Panc1 (cell line): Measurements from ENCODE around the gene SERPINC1. TPM values are rescaled to one million over a fixed set of nuclear protein-coding genes. Genes with fewer than 3 reads are reported as not detected.

Experiments
- ATAC-seq: fragments of 200-7000 bp; cut with Tn5 transposase; 2 replicates; pipeline ENCODE4 v1.9.1; 2020; ENCODE audit warnings: mild to moderate bottlenecking, moderate library complexity
- BruUV-seq: library from RNA; stranded (reverse); fragments of 400-500 nt; replicated peaks from 2 replicates; lab custom pipeline; 2021; lab: Mats Ljungman, UMichigan
- CTCF ChIA-PET: fragments of 300-600 bp; sonication (Branson Sonifier 250); formaldehyde crosslinking; loops from one replicate; lab custom pipeline; 2022; ENCODE audit warnings: antibody characterized with exemption; lab: Charles Lee
- POLR2A ChIA-PET: fragments of 300-600 bp; sonication (Branson Sonifier 250); formaldehyde crosslinking; loops from one replicate; lab custom pipeline; 2022; ENCODE audit warnings: antibody characterized with exemption; lab: Charles Lee
- DNase-seq: peaks from one replicate; pipeline ENCODE4 v3.0.0-alpha.2; 2010; ENCODE audit warnings: low read depth, low spot score
- H3K27ac ChIP-seq: 2 replicates; pipeline ENCODE4 v1.5.1; 2011; ENCODE audit warnings: mild to moderate bottlenecking, low read length, inconsistent platforms
- H3K27me3 ChIP-seq: fragments of 200-500 bp; sonication (Bioruptor generic); 2 replicates; pipeline ENCODE4 v1.6.0; 2014; ENCODE audit warnings: low read length, inconsistent platforms; ENCODE audit not compliant: control insufficient read depth, insufficient read depth
- H3K36me3 ChIP-seq: fragments of 200-500 bp; sonication (Bioruptor generic); 2 replicates; pipeline ENCODE4 v1.5.1; 2014; ENCODE audit warnings: inconsistent platforms, mild to moderate bottlenecking, low read length, moderate library complexity; ENCODE audit not compliant: control insufficient read depth, insufficient read depth
- H3K4me1 ChIP-seq: 2 replicates; pipeline ENCODE4 v1.5.1; 2011; ENCODE audit warnings: inconsistent platforms, mild to moderate bottlenecking, low read length, moderate library complexity; ENCODE audit not compliant: control insufficient read depth, insufficient read depth
- H3K4me3 ChIP-seq, 2 experiments: 2 replicates each; pipeline ENCODE4 v1.5.1; 2011 to 2012; ENCODE audit warnings: low read depth in 2 of 2, low read length in 2 of 2, mild to moderate bottlenecking in 2 of 2, inconsistent platforms in 1 of 2, moderate library complexity in 1 of 2
- H3K9me3 ChIP-seq: fragments of 200-500 bp; sonication (Bioruptor generic); 2 replicates; pipeline ENCODE4 v1.5.1; 2014; ENCODE audit warnings: low read depth, mild to moderate bottlenecking, inconsistent platforms, low read length, moderate library complexity; ENCODE audit not compliant: control insufficient read depth, insufficient read depth
- CTCF ChIP-seq: fragments of 450-650 bp; IDR thresholded peaks from 2 replicates; pipeline ENCODE4 v1.5.1; 2017; ENCODE audit warnings: mild to moderate bottlenecking
- POLR2AphosphoS5 ChIP-seq: IDR thresholded peaks from 2 replicates; pipeline ENCODE4 v1.6.1; 2012; ENCODE audit warnings: mild to moderate bottlenecking, low read depth, low read length, moderate library complexity
- SIN3A ChIP-seq: IDR thresholded peaks from 2 replicates; pipeline ENCODE4 v1.6.1; 2012; ENCODE audit warnings: low read depth, mild to moderate bottlenecking, low read length, moderate library complexity, borderline replicate concordance; ENCODE audit not compliant: insufficient read depth
- TCF7L2 ChIP-seq: IDR thresholded peaks from 2 replicates; pipeline ENCODE4 v1.6.1; 2011; ENCODE audit warnings: mild to moderate bottlenecking, low read depth, low read length, inconsistent platforms
- in situ Hi-C: cut with HindIII; loops from 2 replicates; pipeline ENCODE4 v1.10.0; 2016; ENCODE audit warnings: low sequenced_read_pairs, low pct_unique_long_range_greater_than_20kb
- intact Hi-C: fragments of 100-400 bp; cut with micrococcal nuclease; formaldehyde crosslinking; loops from one replicate; pipeline ENCODE4 v1.10.0; 2022; ENCODE audit not compliant: unreplicated experiment
- total RNA-seq: library from RNA; stranded (reverse); gene quantifications from one replicate; pipeline ENCODE4 v1.2.1, GENCODE V29; 2021; ENCODE audit not compliant: unreplicated experiment
- TF ChIP-seq, protein P1 (sequence below), 2 experiments: IDR thresholded peaks; 2 replicates each; pipeline ENCODE4 v1.6.1; 2011 to 2012; ENCODE audit warnings: low read depth in 2 of 2, control low read depth in 1 of 2, low read length in 1 of 2, mild to moderate bottlenecking in 1 of 2, moderate library complexity in 1 of 2; ENCODE audit not compliant: insufficient read depth in 1 of 2

The SERPINC1 gene
- total RNA-seq, 1 experiment from 2014 or later: 0.64 TPM

GRCh38 chr1:173871091-173871490, 46.0 kb downstream of the SERPINC1 start:
- Histone ChIP-seq H3K27ac (no peak overlapping the region), H3K4me3 (no peak overlapping the region), H3K36me3 (peaks cover 16% of the 10 kb centered on the region), H3K9me3 (no peaks in the 10 kb centered on the region), H3K27me3 (no peaks in the 10 kb centered on the region), H3K4me1 (peaks cover 9% of the 10 kb centered on the region)
- ChIA-PET POLR2A (no interaction called here), CTCF (no interaction called here)
- ATAC-seq (no peak), DNase-seq (no peak)
- TF ChIP-seq POLR2AphosphoS5 (no peak), SIN3A (no peak), TCF7L2 (no peak), CTCF (no peak)
- TF ChIP-seq, protein P1, sequence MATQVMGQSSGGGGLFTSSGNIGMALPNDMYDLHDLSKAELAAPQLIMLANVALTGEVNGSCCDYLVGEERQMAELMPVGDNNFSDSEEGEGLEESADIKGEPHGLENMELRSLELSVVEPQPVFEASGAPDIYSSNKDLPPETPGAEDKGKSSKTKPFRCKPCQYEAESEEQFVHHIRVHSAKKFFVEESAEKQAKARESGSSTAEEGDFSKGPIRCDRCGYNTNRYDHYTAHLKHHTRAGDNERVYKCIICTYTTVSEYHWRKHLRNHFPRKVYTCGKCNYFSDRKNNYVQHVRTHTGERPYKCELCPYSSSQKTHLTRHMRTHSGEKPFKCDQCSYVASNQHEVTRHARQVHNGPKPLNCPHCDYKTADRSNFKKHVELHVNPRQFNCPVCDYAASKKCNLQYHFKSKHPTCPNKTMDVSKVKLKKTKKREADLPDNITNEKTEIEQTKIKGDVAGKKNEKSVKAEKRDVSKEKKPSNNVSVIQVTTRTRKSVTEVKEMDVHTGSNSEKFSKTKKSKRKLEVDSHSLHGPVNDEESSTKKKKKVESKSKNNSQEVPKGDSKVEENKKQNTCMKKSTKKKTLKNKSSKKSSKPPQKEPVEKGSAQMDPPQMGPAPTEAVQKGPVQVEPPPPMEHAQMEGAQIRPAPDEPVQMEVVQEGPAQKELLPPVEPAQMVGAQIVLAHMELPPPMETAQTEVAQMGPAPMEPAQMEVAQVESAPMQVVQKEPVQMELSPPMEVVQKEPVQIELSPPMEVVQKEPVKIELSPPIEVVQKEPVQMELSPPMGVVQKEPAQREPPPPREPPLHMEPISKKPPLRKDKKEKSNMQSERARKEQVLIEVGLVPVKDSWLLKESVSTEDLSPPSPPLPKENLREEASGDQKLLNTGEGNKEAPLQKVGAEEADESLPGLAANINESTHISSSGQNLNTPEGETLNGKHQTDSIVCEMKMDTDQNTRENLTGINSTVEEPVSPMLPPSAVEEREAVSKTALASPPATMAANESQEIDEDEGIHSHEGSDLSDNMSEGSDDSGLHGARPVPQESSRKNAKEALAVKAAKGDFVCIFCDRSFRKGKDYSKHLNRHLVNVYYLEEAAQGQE (IDR thresholded peaks at IDR 0.05; ENCODE audit: insufficient read depth in 1 of 2, low read depth in 2 of 2, low read length in 1 of 2): no peak
- no TSS peak for BruUV-seq
- in situ Hi-C loops (no loop called here), intact Hi-C loops (no loop called here)

DNA sequence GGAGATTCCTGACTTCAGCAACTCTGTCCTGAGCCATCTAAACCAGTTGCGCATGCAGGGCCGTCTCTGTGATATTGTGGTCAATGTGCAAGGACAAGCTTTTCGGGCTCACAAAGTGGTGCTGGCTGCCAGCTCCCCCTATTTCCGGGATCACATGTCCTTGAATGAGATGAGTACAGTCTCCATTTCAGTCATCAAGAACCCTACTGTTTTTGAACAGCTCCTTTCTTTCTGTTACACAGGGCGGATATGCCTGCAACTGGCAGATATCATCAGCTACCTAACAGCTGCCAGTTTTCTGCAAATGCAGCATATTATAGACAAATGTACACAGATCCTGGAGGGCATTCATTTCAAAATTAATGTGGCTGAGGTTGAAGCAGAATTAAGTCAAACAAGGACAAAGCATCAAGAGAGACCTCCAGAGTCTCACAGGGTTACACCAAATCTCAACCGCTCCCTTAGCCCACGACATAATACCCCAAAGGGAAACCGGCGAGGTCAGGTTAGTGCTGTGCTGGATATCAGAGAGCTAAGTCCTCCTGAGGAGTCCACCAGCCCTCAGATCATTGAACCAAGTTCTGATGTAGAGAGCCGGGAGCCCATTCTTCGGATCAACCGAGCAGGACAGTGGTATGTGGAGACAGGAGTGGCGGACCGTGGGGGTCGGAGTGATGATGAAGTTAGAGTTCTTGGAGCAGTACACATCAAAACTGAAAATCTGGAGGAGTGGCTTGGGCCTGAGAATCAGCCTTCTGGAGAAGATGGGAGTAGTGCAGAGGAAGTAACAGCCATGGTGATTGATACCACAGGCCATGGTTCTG, 46.7 kb downstream of the SERPINC1 start:
- Histone ChIP-seq H3K4me3 (no peak overlapping the region), H3K27ac (no peak overlapping the region), H3K27me3 (no peaks in the 10 kb centered on the region), H3K9me3 (no peaks in the 10 kb centered on the region), H3K4me1 (peaks cover 16% of the 10 kb centered on the region), H3K36me3 (peaks cover 22% of the 10 kb centered on the region)
- DNase-seq (no peak), ATAC-seq (no peak)
- in situ Hi-C loops (no loop called here), intact Hi-C loops (no loop called here)
- CTCF ChIA-PET: no interaction called here
- POLR2A ChIA-PET: no interaction called here
- TF ChIP-seq CTCF (no peak), TCF7L2 (no peak), SIN3A (no peak), POLR2AphosphoS5 (no peak)
- TF ChIP-seq, protein P1 (IDR thresholded peaks at IDR 0.05; ENCODE audit: insufficient read depth in 1 of 2, low read depth in 2 of 2, low read length in 1 of 2): no peak
- BruUV-seq: no TSS peak
